Esophagus squamous epithelium (tissue), 5 donors: ENCODE results near the gene ANP32A. TPM values are rescaled to one million over a fixed set of nuclear protein-coding genes. Genes with fewer than 3 reads are reported as not detected.

Experiments used
- DNase-seq: peaks from one replicate; lab custom pipeline; 2025; lab: John Stamatoyannopoulos, UW
- H3K27ac ChIP-seq, 4 donors: fragments of 200-600 bp; sonication (generic); one replicate each; pipeline ENCODE4 v1.5.1; 2016 to 2019; ENCODE audit warnings: mild to moderate bottlenecking in 1 of 4
- H3K27me3 ChIP-seq, 4 donors: fragments of 200-600 bp; sonication (generic); 1 replicate in 3 of 4; 2 replicates in 1 of 4; pipeline versions ENCODE4 v1.5.1 to v1.6.0; 2017 to 2021; ENCODE audit warnings: antibody characterized with exemption in 1 of 4
- H3K36me3 ChIP-seq, 3 donors: fragments of 200-600 bp; sonication (generic); one replicate each; pipeline ENCODE4 v1.5.1; 2016 to 2019
- H3K4me1 ChIP-seq, 3 donors: fragments of 200-600 bp; sonication (generic); one replicate each; pipeline ENCODE4 v1.5.1; 2017 to 2019
- H3K4me3 ChIP-seq, 4 donors: fragments of 200-600 bp; sonication (generic); 1 replicate in 3 of 4; 2 replicates in 1 of 4; pipeline ENCODE4 v1.5.1; 2016 to 2019; ENCODE audit warnings: mild to moderate bottlenecking in 2 of 4, moderate library complexity in 1 of 4
- H3K9me3 ChIP-seq, 3 donors: fragments of 200-600 bp; sonication (generic); one replicate each; pipeline ENCODE4 v1.5.1; 2016 to 2019
- CTCF ChIP-seq, 6 experiments: fragments of 450-650 bp in 4 of 6; fragments of 200-600 bp in 2 of 6; sonication (generic) in 2 of 6; IDR thresholded peaks; one replicate each; pipeline ENCODE4 v1.5.1; 2016 to 2019; ENCODE audit warnings: antibody characterized with exemption in 6 of 6, mild to moderate bottlenecking in 4 of 6, moderate library complexity in 4 of 6
- POLR2A ChIP-seq, 4 donors: fragments of 450-650 bp; IDR thresholded peaks; one replicate each; pipeline ENCODE4 v1.6.1; 2017; ENCODE audit warnings: antibody characterized with exemption in 4 of 4, mild to moderate bottlenecking in 4 of 4, moderate library complexity in 3 of 4
- WGBS, 2 donors: methylation state at CpG; one replicate each; pipeline ENCODE4 v1.1.5; 2018; 5-methylcytosine and 5-hydroxymethylcytosine counted together
- intact Hi-C: fragments of 100-400 bp; cut with DNase I; formaldehyde crosslinking; loops from one replicate; pipeline ENCODE4 v1.15.0; 2022
- total RNA-seq, 4 donors: library from RNA; depleted of rRNA; stranded (reverse); fragments of >200 nt; gene quantifications; one replicate each; pipeline ENCODE4 v1.1.0, GENCODE V29; 2016
- donor health status: DM: yes; HTN: yes; CAD: no.

ANP32A gene
- total RNA-seq, 4 donors from 2014 or later = 40.1 to 71.5 (median 43.8) TPM

DNA sequence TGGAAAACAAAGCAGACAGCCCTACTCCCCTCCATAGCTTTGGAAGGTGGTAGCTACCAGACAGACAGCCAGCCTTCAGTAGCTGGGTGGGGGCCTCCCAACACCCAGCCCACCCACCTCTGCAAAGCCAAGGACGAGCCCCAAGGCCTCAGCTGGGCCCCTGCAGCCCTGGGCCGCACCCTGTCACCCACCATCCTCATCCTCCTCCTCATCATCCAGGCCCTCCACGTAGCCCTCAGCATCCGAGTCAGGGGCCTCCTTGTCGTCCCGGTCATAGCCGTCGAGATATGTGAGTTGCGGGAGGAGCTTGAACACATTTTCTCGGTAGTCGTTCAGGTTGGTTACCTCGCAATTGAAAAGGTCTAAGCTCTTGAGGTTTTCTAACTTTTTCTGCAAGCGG, 36.5 kb downstream of the ANP32A start:
- H3K27me3 ChIP-seq = no peaks in the 10 kb centered on the region
- intact Hi-C loops = loop anchor here (10.0 kb wide), 1 partner anchor 91 kb away; no protein-coding TSS in a partner anchor
- H3K4me3 ChIP-seq = no peak overlapping the region
- TF ChIP-seq CTCF (IDR thresholded peaks at IDR 0.05) (no peak), POLR2A (IDR thresholded peaks at IDR 0.05) (no peak)
- no peak overlapping the region for H3K27ac ChIP-seq
- no peaks in the 10 kb centered on the region for H3K9me3 ChIP-seq
- peaks cover 3 to 84% (median 13%) of the 10 kb centered on the region in 3 donors for H3K36me3 ChIP-seq
- no peak for DNase-seq
- WGBS, 2 donors = 81 to 92% methylated on average over 4 to 12 of the region's 13 CpGs
- peaks cover 14 to 42% (median 17%) of the 10 kb centered on the region in 3 donors for H3K4me1 ChIP-seq

GRCh38 chr15:68783226-68784058, 37.3 kb downstream of the ANP32A start:
- peaks cover 3 to 92% (median 13%) of the 10 kb centered on the region in 3 donors for H3K36me3 ChIP-seq
- intact Hi-C loops = loop anchor here (10.0 kb wide), 1 partner anchor 91 kb away; no protein-coding TSS in a partner anchor
- no peak overlapping the region for H3K27ac ChIP-seq
- H3K9me3 ChIP-seq = no peaks in the 10 kb centered on the region
- 79 to 93% methylated on average over 4 to 8 of the region's 9 CpGs for WGBS, 2 donors
- H3K4me3 ChIP-seq = no peak overlapping the region
- H3K27me3 ChIP-seq = no peaks in the 10 kb centered on the region
- TF ChIP-seq CTCF (IDR thresholded peaks at IDR 0.05) = peak; percentile 57 to 74 (median 72)
- no peak for TF ChIP-seq POLR2A (IDR thresholded peaks at IDR 0.05)
- DNase-seq = no peak
- H3K4me1 ChIP-seq = peaks cover 8 to 35% (median 14%) of the 10 kb centered on the region in 3 donors

- Histone ChIP-seq H3K4me1 (peaks cover 1 to 27% (median 7%) of the 10 kb centered on the region in 3 donors), H3K36me3 (peaks cover 3 to 100% (median 13%) of the 10 kb centered on the region in 3 donors), H3K4me3 (no peak overlapping the region), H3K27me3 (no peaks in the 10 kb centered on the region), H3K27ac (peak overlapping the region in 2 of 4 donors; percentile 32 to 36), H3K9me3 (no peaks in the 10 kb centered on the region)
- intact Hi-C loops = loop anchor here (10.0 kb wide), 1 partner anchor 92 kb away; no protein-coding TSS in a partner anchor
- TF ChIP-seq CTCF (IDR thresholded peaks at IDR 0.05) = no peak
- no peak for TF ChIP-seq POLR2A (IDR thresholded peaks at IDR 0.05)
- DNase-seq = no peak
- WGBS, 2 donors = 80 to 83% methylated on average over 10 to 12 of the region's 12 CpGs
Observed at GRCh38 chr15:68782589-68783161, 38.0 kb downstream of the ANP32A start.

DNA sequence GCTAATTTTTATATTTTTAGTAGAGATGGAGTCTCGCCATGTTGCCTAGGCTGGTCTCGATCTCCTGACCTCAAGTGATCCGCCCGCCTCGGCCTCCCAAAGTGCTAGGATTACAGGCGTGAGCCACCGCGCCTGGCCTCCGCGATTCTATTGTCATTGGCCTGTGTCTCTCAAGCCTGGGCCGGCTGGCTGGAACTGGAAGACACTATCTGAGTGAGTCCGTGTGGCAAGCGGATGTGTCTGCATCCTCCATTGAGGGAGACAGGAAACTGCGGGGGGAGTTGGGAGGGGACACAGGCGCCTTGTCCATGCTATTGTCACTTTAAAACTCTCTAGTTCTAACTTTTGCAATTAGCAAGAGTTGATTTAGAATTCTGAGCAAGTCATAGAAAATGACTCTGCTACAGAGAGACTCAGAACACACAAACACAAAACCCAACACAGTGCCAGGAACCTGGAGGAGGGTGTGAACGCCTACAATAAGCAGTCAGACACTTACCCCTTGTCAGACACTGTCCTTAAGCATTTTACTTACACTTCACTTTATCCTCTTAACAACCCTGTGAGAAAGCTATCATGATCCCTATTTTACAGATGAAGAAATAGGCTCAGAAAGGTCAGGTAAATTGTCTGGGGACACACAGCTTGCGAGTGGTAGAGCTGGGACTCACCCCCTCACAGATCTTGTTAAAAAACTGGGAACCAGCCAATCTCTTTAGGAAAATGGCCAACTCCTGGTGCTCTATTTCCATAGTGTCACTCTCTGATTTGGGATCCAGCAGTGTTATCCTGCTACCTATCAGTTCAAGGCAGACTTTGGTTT, 38.7 kb downstream of the ANP32A start:
- no peak overlapping the region for H3K4me3 ChIP-seq
- DNase-seq = no peak
- H3K27ac ChIP-seq = peak overlapping the region in 2 of 4 donors; percentile 32 to 36
- intact Hi-C loops = loop anchor here (10.0 kb wide), 1 partner anchor 93 kb away; no protein-coding TSS in a partner anchor
- H3K4me1 ChIP-seq = peaks cover 0 to 20% (median 4%) of the 10 kb centered on the region in 3 donors
- WGBS, 2 donors = 74 to 75% methylated on average over 2 to 16 of the region's 17 CpGs
- peaks cover 2 to 95% (median 13%) of the 10 kb centered on the region in 3 donors for H3K36me3 ChIP-seq
- no peaks in the 10 kb centered on the region for H3K9me3 ChIP-seq
- TF ChIP-seq CTCF (IDR thresholded peaks at IDR 0.05) (no peak), POLR2A (IDR thresholded peaks at IDR 0.05) (no peak)
- no peaks in the 10 kb centered on the region for H3K27me3 ChIP-seq
